Thoracic aorta (tissue), 2 donors: Measurements from ENCODE around the gene ZNF573. TPM values are rescaled to one million over a fixed set of nuclear protein-coding genes. Genes with fewer than 3 reads are reported as not detected.
A peak's percentile ranks its signal among the peaks of the same experiment; 100 is the strongest.
"Not testable (repeated sequence)": the region's sequence is repeated elsewhere in the genome, so short reads cannot be mapped to it uniquely, and the experiment has no call there.

ENCODE experiments used
- ATAC-seq: fragments of 150-250 bp; one replicate; pipeline ENCODE4 v1.8.0; 2017; ENCODE audit warnings: low read depth; ENCODE audit not compliant: insufficient number of reproducible peaks, low FRiP score
- DNase-seq: peaks from one replicate; pipeline ENCODE4 v3.0.0-alpha.2; 2020; ENCODE audit warnings: low spot score
- H3K27ac ChIP-seq, 2 donors: fragments of 200-600 bp; sonication (generic); 1 replicate in 1 of 2; 2 replicates in 1 of 2; pipeline ENCODE4 v1.5.1; 2016; ENCODE audit warnings: mild to moderate bottlenecking in 2 of 2, moderate library complexity in 2 of 2
- H3K27me3 ChIP-seq: fragments of 200-600 bp; sonication (generic); replicated peaks from 2 replicates; pipeline ENCODE4 v1.6.0; 2016; ENCODE audit warnings: mild to moderate bottlenecking; ENCODE audit not compliant: insufficient read depth
- H3K36me3 ChIP-seq: fragments of 200-600 bp; sonication (generic); one replicate; pipeline ENCODE4 v1.5.1; 2016
- H3K4me1 ChIP-seq, 2 donors: fragments of 200-600 bp; sonication (generic); 1 replicate in 1 of 2; 2 replicates in 1 of 2; pipeline versions ENCODE4 v1.5.1 to v1.6.0; 2016; ENCODE audit warnings: low read depth in 2 of 2, mild to moderate bottlenecking in 1 of 2; ENCODE audit not compliant: control insufficient read depth in 1 of 2
- H3K4me3 ChIP-seq: fragments of 200-600 bp; sonication (generic); 2 replicates; pipeline ENCODE4 v1.5.1; 2016; ENCODE audit warnings: mild to moderate bottlenecking
- H3K9me3 ChIP-seq: fragments of 200-600 bp; sonication (generic); 2 replicates; pipeline ENCODE4 v1.5.1; 2016
- CTCF ChIP-seq: fragments of 200-600 bp; sonication (generic); IDR thresholded peaks from one replicate; pipeline ENCODE4 v1.5.1; 2019; ENCODE audit warnings: antibody characterized with exemption
- total RNA-seq, 2 donors: library from RNA; depleted of rRNA; stranded (reverse); fragments of >200 nt; gene quantifications; one replicate each; pipeline versions ENCODE4 v1.1.0 to v1.2.3, GENCODE V29; 2016

Gene ZNF573
- total RNA-seq, 2 donors from 2014 or later, result 5.8 to 18.8 TPM

- H3K36me3 ChIP-seq, result no peaks in the 10 kb centered on the region
- no peaks in the 10 kb centered on the region for H3K27me3 ChIP-seq
- TF ChIP-seq CTCF, result no peak
- DNase-seq (no peak), ATAC-seq (no peak)
- H3K27ac ChIP-seq, result no peak overlapping the region
- no peaks in the 10 kb centered on the region for H3K4me1 ChIP-seq
- H3K4me3 ChIP-seq, result no peak overlapping the region
- peaks cover 87% of the 10 kb centered on the region for H3K9me3 ChIP-seq
Measured at GRCh38 chr19:37803249-37803840, 24.0 kb upstream of the ZNF573 start.

GRCh38 chr19:37790244-37790925 lies 11.0 kb upstream of the ZNF573 start:
- no peaks in the 10 kb centered on the region for H3K36me3 ChIP-seq
- ATAC-seq (no peak), DNase-seq (no peak)
- H3K4me1 ChIP-seq, result no peaks in the 10 kb centered on the region
- H3K27ac ChIP-seq, result no peak overlapping the region
- H3K4me3 ChIP-seq, result no peak overlapping the region
- no peaks in the 10 kb centered on the region for H3K27me3 ChIP-seq
- H3K9me3 ChIP-seq, result peaks cover 36% of the 10 kb centered on the region
- TF ChIP-seq CTCF, result no peak

- Histone ChIP-seq H3K4me1 (peaks cover 5 to 14% of the 10 kb centered on the region in 2 donors), H3K36me3 (no peaks in the 10 kb centered on the region), H3K27ac (peak overlapping the region; percentile 72 to 84), H3K9me3 (peaks cover under 1% of the 10 kb centered on the region), H3K27me3 (no peaks in the 10 kb centered on the region), H3K4me3 (peak overlapping the region; percentile 75)
- no peak for TF ChIP-seq CTCF
- ATAC-seq, result no peak
- DNase-seq, result no peak
Measured at GRCh38 chr19:37778613-37779126, 716 bp downstream of the ZNF573 start.

- no peak overlapping the region for H3K4me3 ChIP-seq
- DNase-seq, result no peak
- no peak for TF ChIP-seq CTCF
- H3K9me3 ChIP-seq, result no peaks in the 10 kb centered on the region
- ATAC-seq, result no peak
- H3K4me1 ChIP-seq, result no peaks in the 10 kb centered on the region
- H3K36me3 ChIP-seq, result peaks cover 23% of the 10 kb centered on the region
- H3K27me3 ChIP-seq, result no peaks in the 10 kb centered on the region
- no peak overlapping the region for H3K27ac ChIP-seq
Measured at GRCh38 chr19:37770985-37771384, 8.4 kb downstream of the ZNF573 start.

GRCh38 chr19:37763488-37763887 lies 15.9 kb downstream of the ZNF573 start:
- Histone ChIP-seq H3K4me3 (no peak overlapping the region), H3K27me3 (no peaks in the 10 kb centered on the region), H3K36me3 (peaks cover 15% of the 10 kb centered on the region), H3K9me3 (no peaks in the 10 kb centered on the region), H3K27ac (no peak overlapping the region), H3K4me1 (no peaks in the 10 kb centered on the region)
- DNase-seq (no peak), ATAC-seq (no peak)
- TF ChIP-seq CTCF, result no peak

- not testable (repeated sequence) for H3K27me3 ChIP-seq, DNase-seq, H3K4me1 ChIP-seq, H3K36me3 ChIP-seq, H3K9me3 ChIP-seq, ATAC-seq, H3K4me3 ChIP-seq, H3K27ac ChIP-seq
Measured at GRCh38 chr19:37757683-37758082, 21.7 kb downstream of the ZNF573 start.
